Sigmoid colon (tissue), 7 donors: Measurements from ENCODE around the gene BMERB1. TPM values are rescaled to one million over a fixed set of nuclear protein-coding genes. Genes with fewer than 3 reads are reported as not detected.

Source experiments
- DNase-seq: peaks from one replicate; pipeline ENCODE4 v3.0.0-alpha.2; 2019
- H3K27ac ChIP-seq, 4 donors: fragments of 200-600 bp; sonication (generic); one replicate each; pipeline ENCODE4 v1.5.1; 2016 to 2019; ENCODE audit warnings: mild to moderate bottlenecking in 1 of 4
- H3K27me3 ChIP-seq, 3 donors: fragments of 200-600 bp; sonication (generic); one replicate each; pipeline ENCODE4 v1.5.1; 2019; ENCODE audit warnings: mild to moderate bottlenecking in 1 of 3
- H3K36me3 ChIP-seq, 4 donors: fragments of 200-600 bp; sonication (generic); one replicate each; pipeline ENCODE4 v1.5.1; 2016 to 2019
- H3K4me1 ChIP-seq, 4 donors: fragments of 200-600 bp; sonication (generic); one replicate each; pipeline ENCODE4 v1.5.1; 2017 to 2019
- H3K4me3 ChIP-seq, 4 donors: fragments of 200-600 bp; sonication (generic); one replicate each; pipeline ENCODE4 v1.5.1; 2017 to 2019; ENCODE audit warnings: mild to moderate bottlenecking in 2 of 4, moderate library complexity in 1 of 4
- H3K9me3 ChIP-seq, 4 donors: fragments of 200-600 bp in 3 of 4; sonication (generic) in 3 of 4; one replicate each; pipeline versions ENCODE4 v1.5.1 to v1.6.1; 2013 to 2019
- CTCF ChIP-seq, 4 experiments: fragments of 450-650 bp in 3 of 4; fragments of 200-600 bp in 1 of 4; IDR thresholded peaks; one replicate each; pipeline ENCODE4 v1.5.1; 2016 to 2019; ENCODE audit warnings: antibody characterized with exemption in 4 of 4, mild to moderate bottlenecking in 3 of 4, moderate library complexity in 2 of 4
- EP300 ChIP-seq, 4 donors: sonication (generic); formaldehyde crosslinking; IDR thresholded peaks; one replicate each; pipeline ENCODE4 v1.6.1; 2017; ENCODE audit warnings: antibody characterized with exemption in 4 of 4
- POLR2A ChIP-seq, 2 donors: fragments of 450-650 bp; IDR thresholded peaks; one replicate each; pipeline ENCODE4 v1.6.1; 2016; ENCODE audit warnings: antibody characterized with exemption in 2 of 2, mild to moderate bottlenecking in 2 of 2, moderate library complexity in 2 of 2
- POLR2AphosphoS5 ChIP-seq, 4 donors: sonication (generic); formaldehyde crosslinking; IDR thresholded peaks; one replicate each; pipeline ENCODE4 v1.6.1; 2017; ENCODE audit warnings: antibody characterized with exemption in 4 of 4
- WGBS, 2 donors: extraction: QIAGEN DNeasy Blood & Tissue Kit; methylation state at CpG; one replicate each; pipeline ENCODE4 v1.1.7; 2013; 5-methylcytosine and 5-hydroxymethylcytosine counted together
- intact Hi-C: fragments of 100-400 bp; cut with DNase I; formaldehyde crosslinking; loops from one replicate; pipeline ENCODE4 v1.15.1; 2023
- polyA plus RNA-seq, 3 donors: library from polyadenylated mRNA; stranded (reverse); fragments of 200-250 nt; gene quantifications; one replicate each; pipeline ENCODE4 v1.2.3, GENCODE V29; 2013
- total RNA-seq, 4 donors: library from RNA; depleted of rRNA; stranded (reverse); fragments of >200 nt; gene quantifications; one replicate each; pipeline ENCODE4 v1.1.0, GENCODE V29; 2016
- donor health status: healthy with polysubstance abuse.
- donor health status: Bipolar disorder and iron deficiency.
- donor health status: healthy.

Gene BMERB1
- total and polyA plus RNA-seq, 7 donors, result 3.7 to 112 (median 63.4) TPM

GRCh38 chr16:15618392-15618791 lies 184.0 kb downstream of the BMERB1 start:
- H3K9me3 ChIP-seq, result no peaks in the 10 kb centered on the region
- H3K36me3 ChIP-seq, result peaks cover 29 to 99% (median 59%) of the 10 kb centered on the region in 4 donors
- TF ChIP-seq CTCF (IDR thresholded peaks at IDR 0.05), result no peak
- no peak for TF ChIP-seq POLR2AphosphoS5 (IDR thresholded peaks at IDR 0.05)
- TF ChIP-seq EP300 (IDR thresholded peaks at IDR 0.05), result no peak
- TF ChIP-seq POLR2A (IDR thresholded peaks at IDR 0.05), result no peak
- no peak overlapping the region for H3K4me3 ChIP-seq
- H3K27me3 ChIP-seq, result no peaks in the 10 kb centered on the region
- DNase-seq, result no peak
- 91 to 95% methylated on average over 4 of the region's 4 CpGs for WGBS, 2 donors
- no peaks in the 10 kb centered on the region for H3K4me1 ChIP-seq
- H3K27ac ChIP-seq, result no peak overlapping the region
- intact Hi-C loops, result no loop called here

- no peak for DNase-seq
- Histone ChIP-seq H3K4me1 (no peaks in the 10 kb centered on the region), H3K9me3 (no peaks in the 10 kb centered on the region), H3K4me3 (no peak overlapping the region), H3K36me3 (peaks cover 32 to 99% (median 69%) of the 10 kb centered on the region in 4 donors), H3K27me3 (no peaks in the 10 kb centered on the region), H3K27ac (no peak overlapping the region)
- TF ChIP-seq POLR2A (IDR thresholded peaks at IDR 0.05), result no peak
- no peak for TF ChIP-seq POLR2AphosphoS5 (IDR thresholded peaks at IDR 0.05)
- 81 to 93% methylated on average over 6 of the region's 6 CpGs for WGBS, 2 donors
- intact Hi-C loops, result no loop called here
Measured at GRCh38 chr16:15620611-15621195, 186.3 kb downstream of the BMERB1 start.

- no peaks in the 10 kb centered on the region for H3K27me3 ChIP-seq
- H3K36me3 ChIP-seq, result peaks cover 25 to 99% (median 62%) of the 10 kb centered on the region in 4 donors
- DNase-seq, result no peak
- no peaks in the 10 kb centered on the region for H3K9me3 ChIP-seq
- no peak overlapping the region for H3K4me3 ChIP-seq
- H3K27ac ChIP-seq, result no peak overlapping the region
- intact Hi-C loops, result no loop called here
- WGBS, 2 donors, result 83 to 87% methylated on average over 4 of the region's 4 CpGs
- H3K4me1 ChIP-seq, result no peaks in the 10 kb centered on the region
- TF ChIP-seq POLR2AphosphoS5 (IDR thresholded peaks at IDR 0.05) (no peak), CTCF (IDR thresholded peaks at IDR 0.05) (no peak), POLR2A (IDR thresholded peaks at IDR 0.05) (no peak), EP300 (IDR thresholded peaks at IDR 0.05) (no peak)
Measured at GRCh38 chr16:15621456-15621855, 187.1 kb downstream of the BMERB1 start.

- peaks cover 21 to 97% (median 58%) of the 10 kb centered on the region in 4 donors for H3K36me3 ChIP-seq
- no peaks in the 10 kb centered on the region for H3K27me3 ChIP-seq
- no peak overlapping the region for H3K4me3 ChIP-seq
- no peaks in the 10 kb centered on the region for H3K9me3 ChIP-seq
- intact Hi-C loops, result no loop called here
- H3K4me1 ChIP-seq, result no peaks in the 10 kb centered on the region
- TF ChIP-seq CTCF (IDR thresholded peaks at IDR 0.05), result no peak
- no peak for TF ChIP-seq EP300 (IDR thresholded peaks at IDR 0.05)
- TF ChIP-seq POLR2AphosphoS5 (IDR thresholded peaks at IDR 0.05), result no peak
- no peak for TF ChIP-seq POLR2A (IDR thresholded peaks at IDR 0.05)
- 89 to 96% methylated on average over 8 of the region's 8 CpGs for WGBS, 2 donors
- no peak overlapping the region for H3K27ac ChIP-seq
- DNase-seq, result no peak
Measured at GRCh38 chr16:15621889-15622288, 187.5 kb downstream of the BMERB1 start.

GRCh38 chr16:15631730-15632409 lies 197.5 kb downstream of the BMERB1 start:
- DNase-seq, result no peak
- 96 to 97% methylated on average over 2 of the region's 2 CpGs for WGBS, 2 donors
- Histone ChIP-seq H3K9me3 (no peaks in the 10 kb centered on the region), H3K4me3 (no peak overlapping the region), H3K27me3 (no peaks in the 10 kb centered on the region), H3K27ac (no peak overlapping the region), H3K4me1 (no peaks in the 10 kb centered on the region), H3K36me3 (peaks cover 21 to 93% (median 55%) of the 10 kb centered on the region in 4 donors)
- intact Hi-C loops, result no loop called here
- TF ChIP-seq POLR2A (IDR thresholded peaks at IDR 0.05) (no peak), CTCF (IDR thresholded peaks at IDR 0.05) (no peak), POLR2AphosphoS5 (IDR thresholded peaks at IDR 0.05) (no peak), EP300 (IDR thresholded peaks at IDR 0.05) (no peak)
